PC-9 (cell line): ENCODE results near the gene CTNNB1. TPM values are rescaled to one million over a fixed set of nuclear protein-coding genes. Genes with fewer than 3 reads are reported as not detected.

Source experiments
- BruUV-seq: library from RNA; stranded (reverse); fragments of 400-500 nt; replicated peaks from 2 replicates; lab custom pipeline; 2021; lab: Mats Ljungman, UMichigan
- CTCF ChIA-PET: fragments of 300-600 bp; sonication (Branson Sonifier 250); formaldehyde crosslinking; loops from one replicate; lab custom pipeline; 2022; ENCODE audit warnings: antibody characterized with exemption; lab: Charles Lee
- POLR2A ChIA-PET: fragments of 300-600 bp; sonication (Branson Sonifier 250); formaldehyde crosslinking; loops from one replicate; lab custom pipeline; 2022; ENCODE audit warnings: antibody characterized with exemption; ENCODE audit not compliant: unreplicated experiment; lab: Charles Lee
- DNase-seq, 2 experiments: peaks; one replicate each; pipeline versions ENCODE4 v3.0.0 to v3.0.0-alpha.2; 2015 to 2022; ENCODE audit warnings: mixed read lengths in 1 of 2
- H2AFZ ChIP-seq: fragments of 200-600 bp; sonication (generic); 2 replicates; pipeline ENCODE4 v1.8.1; 2017; ENCODE audit warnings: antibody characterized with exemption
- H3F3A ChIP-seq: fragments of 200-600 bp; sonication (generic); 2 replicates; pipeline ENCODE4 v1.8.1; 2017; ENCODE audit warnings: antibody characterized with exemption, mild to moderate bottlenecking, low read depth; ENCODE audit not compliant: insufficient read depth
- H3K27ac ChIP-seq: fragments of 200-600 bp; sonication (generic); 2 replicates; pipeline ENCODE4 v1.6.1; 2016; ENCODE audit warnings: mixed run types
- H3K27me3 ChIP-seq: fragments of 200-600 bp; sonication (generic); 2 replicates; pipeline ENCODE4 v1.6.1; 2016; ENCODE audit warnings: low read depth, mixed run types; ENCODE audit not compliant: insufficient read depth
- H3K36me3 ChIP-seq: fragments of 200-600 bp; sonication (generic); 2 replicates; pipeline ENCODE4 v1.6.1; 2016; ENCODE audit warnings: low read depth, mixed run types
- H3K4me1 ChIP-seq: fragments of 200-600 bp; sonication (generic); replicated peaks from 2 replicates; pipeline ENCODE4 v1.6.1; 2016; ENCODE audit warnings: mixed run types; ENCODE audit not compliant: insufficient read depth
- H3K4me2 ChIP-seq: fragments of 200-600 bp; sonication (generic); 2 replicates; pipeline ENCODE4 v1.6.1; 2017; ENCODE audit warnings: mixed run types
- H3K4me3 ChIP-seq: fragments of 200-600 bp; sonication (generic); 2 replicates; pipeline ENCODE4 v1.6.1; 2016; ENCODE audit warnings: mixed run types
- H3K79me2 ChIP-seq: fragments of 200-600 bp; sonication (generic); 2 replicates; pipeline ENCODE4 v1.6.1; 2017; ENCODE audit warnings: low read depth, mixed run types
- H3K9me2 ChIP-seq: fragments of 200-600 bp; sonication (generic); 2 replicates; pipeline ENCODE4 v1.8.1; 2017; ENCODE audit warnings: mild to moderate bottlenecking; ENCODE audit not compliant: insufficient read depth
- H3K9me3 ChIP-seq: fragments of 200-600 bp; sonication (generic); 2 replicates; pipeline ENCODE4 v1.8.1; 2016; ENCODE audit warnings: low read depth; ENCODE audit not compliant: insufficient read depth
- H4K20me1 ChIP-seq: fragments of 200-600 bp; sonication (generic); 2 replicates; pipeline ENCODE4 v1.8.1; 2017; ENCODE audit not compliant: insufficient read depth
- EZH2 ChIP-seq: fragments of 200-600 bp; sonication (generic); IDR thresholded peaks from 2 replicates; pipeline ENCODE4 v1.8.0; 2017; ENCODE audit warnings: antibody characterized with exemption, low read depth
- intact Hi-C: fragments of 100-400 bp; cut with micrococcal nuclease; formaldehyde crosslinking; loops from one replicate; pipeline ENCODE4 v1.10.0; 2022; ENCODE audit not compliant: unreplicated experiment
- total RNA-seq: library from RNA; stranded (reverse); gene quantifications from 2 replicates; pipeline ENCODE4 v1.2.3, GENCODE V29; 2021
- TF ChIP-seq, protein P1 (sequence below): fragments of 200-600 bp; sonication (generic); conservative IDR thresholded peaks from 2 replicates; pipeline ENCODE4 v1.6.1; 2017; ENCODE audit warnings: mixed run types, antibody characterized with exemption, mild to moderate bottlenecking, moderate library complexity

The CTNNB1 gene
- total RNA-seq, 1 experiment from 2014 or later, result 251 TPM

DNA sequence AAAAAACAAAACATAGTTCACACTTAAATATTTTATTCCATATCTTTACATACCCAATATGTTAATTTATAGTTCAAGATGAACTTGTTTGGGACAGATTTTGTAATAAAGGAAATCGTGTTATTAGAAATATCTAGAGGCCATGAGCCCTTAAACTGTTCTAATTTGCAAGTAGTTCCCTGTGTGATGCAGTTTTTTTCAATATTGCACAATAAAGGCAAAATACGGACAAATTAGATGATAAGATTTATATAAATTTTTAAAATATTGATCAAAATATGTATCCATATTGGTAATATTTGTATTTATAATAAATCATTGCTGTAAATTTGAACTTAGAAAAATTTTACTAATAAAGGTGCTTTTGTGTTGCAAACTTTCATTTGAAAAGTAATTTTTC, 23.8 kb downstream of the CTNNB1 start:
- Histone ChIP-seq H3K4me1 (no peaks in the 10 kb centered on the region), H3K27me3 (no peaks in the 10 kb centered on the region), H3F3A (peaks cover 7% of the 10 kb centered on the region; the same call in 1 of the 2 replicates), H3K79me2 (peaks cover 84% of the 10 kb centered on the region), H3K9me2 (no peaks in the 10 kb centered on the region), H3K27ac (no peak overlapping the region), H4K20me1 (peaks cover 61% of the 10 kb centered on the region), H3K4me3 (no peak overlapping the region), H3K4me2 (no peak overlapping the region), H2AFZ (no peak overlapping the region), H3K36me3 (peaks cover 28% of the 10 kb centered on the region), H3K9me3 (no peaks in the 10 kb centered on the region)
- ChIA-PET POLR2A (no interaction called here), CTCF (no interaction called here)
- DNase-seq, result no peak
- intact Hi-C loops, result no loop called here
- TF ChIP-seq, protein P1, sequence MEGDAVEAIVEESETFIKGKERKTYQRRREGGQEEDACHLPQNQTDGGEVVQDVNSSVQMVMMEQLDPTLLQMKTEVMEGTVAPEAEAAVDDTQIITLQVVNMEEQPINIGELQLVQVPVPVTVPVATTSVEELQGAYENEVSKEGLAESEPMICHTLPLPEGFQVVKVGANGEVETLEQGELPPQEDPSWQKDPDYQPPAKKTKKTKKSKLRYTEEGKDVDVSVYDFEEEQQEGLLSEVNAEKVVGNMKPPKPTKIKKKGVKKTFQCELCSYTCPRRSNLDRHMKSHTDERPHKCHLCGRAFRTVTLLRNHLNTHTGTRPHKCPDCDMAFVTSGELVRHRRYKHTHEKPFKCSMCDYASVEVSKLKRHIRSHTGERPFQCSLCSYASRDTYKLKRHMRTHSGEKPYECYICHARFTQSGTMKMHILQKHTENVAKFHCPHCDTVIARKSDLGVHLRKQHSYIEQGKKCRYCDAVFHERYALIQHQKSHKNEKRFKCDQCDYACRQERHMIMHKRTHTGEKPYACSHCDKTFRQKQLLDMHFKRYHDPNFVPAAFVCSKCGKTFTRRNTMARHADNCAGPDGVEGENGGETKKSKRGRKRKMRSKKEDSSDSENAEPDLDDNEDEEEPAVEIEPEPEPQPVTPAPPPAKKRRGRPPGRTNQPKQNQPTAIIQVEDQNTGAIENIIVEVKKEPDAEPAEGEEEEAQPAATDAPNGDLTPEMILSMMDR, result no peak
- no peak for TF ChIP-seq EZH2
- no TSS peak for BruUV-seq

DNA sequence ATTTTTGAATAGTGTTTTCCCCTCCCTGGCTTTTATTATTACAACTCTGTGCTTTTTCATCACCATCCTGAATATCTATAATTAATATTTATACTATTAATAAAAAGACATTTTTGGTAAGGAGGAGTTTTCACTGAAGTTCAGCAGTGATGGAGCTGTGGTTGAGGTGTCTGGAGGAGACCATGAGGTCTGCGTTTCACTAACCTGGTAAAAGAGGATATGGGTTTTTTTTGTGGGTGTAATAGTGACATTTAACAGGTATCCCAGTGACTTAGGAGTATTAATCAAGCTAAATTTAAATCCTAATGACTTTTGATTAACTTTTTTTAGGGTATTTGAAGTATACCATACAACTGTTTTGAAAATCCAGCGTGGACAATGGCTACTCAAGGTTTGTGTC, 24.4 kb downstream of the CTNNB1 start:
- H3K27me3 ChIP-seq, result no peaks in the 10 kb centered on the region
- no peaks in the 10 kb centered on the region for H3K9me2 ChIP-seq
- H3F3A ChIP-seq, result peaks cover 7% of the 10 kb centered on the region; the same call in 1 of the 2 replicates
- ChIA-PET CTCF (no interaction called here), POLR2A (no interaction called here)
- H2AFZ ChIP-seq, result no peak overlapping the region
- TF ChIP-seq EZH2, result no peak
- TF ChIP-seq, protein P1, result no peak
- no peaks in the 10 kb centered on the region for H3K9me3 ChIP-seq
- DNase-seq, result no peak
- H3K36me3 ChIP-seq, result peaks cover 30% of the 10 kb centered on the region
- intact Hi-C loops, result no loop called here
- peaks cover 83% of the 10 kb centered on the region for H3K79me2 ChIP-seq
- H4K20me1 ChIP-seq, result peaks cover 61% of the 10 kb centered on the region
- no peak overlapping the region for H3K27ac ChIP-seq
- no TSS peak for BruUV-seq
- H3K4me3 ChIP-seq, result no peak overlapping the region
- no peak overlapping the region for H3K4me2 ChIP-seq
- no peaks in the 10 kb centered on the region for H3K4me1 ChIP-seq

DNA sequence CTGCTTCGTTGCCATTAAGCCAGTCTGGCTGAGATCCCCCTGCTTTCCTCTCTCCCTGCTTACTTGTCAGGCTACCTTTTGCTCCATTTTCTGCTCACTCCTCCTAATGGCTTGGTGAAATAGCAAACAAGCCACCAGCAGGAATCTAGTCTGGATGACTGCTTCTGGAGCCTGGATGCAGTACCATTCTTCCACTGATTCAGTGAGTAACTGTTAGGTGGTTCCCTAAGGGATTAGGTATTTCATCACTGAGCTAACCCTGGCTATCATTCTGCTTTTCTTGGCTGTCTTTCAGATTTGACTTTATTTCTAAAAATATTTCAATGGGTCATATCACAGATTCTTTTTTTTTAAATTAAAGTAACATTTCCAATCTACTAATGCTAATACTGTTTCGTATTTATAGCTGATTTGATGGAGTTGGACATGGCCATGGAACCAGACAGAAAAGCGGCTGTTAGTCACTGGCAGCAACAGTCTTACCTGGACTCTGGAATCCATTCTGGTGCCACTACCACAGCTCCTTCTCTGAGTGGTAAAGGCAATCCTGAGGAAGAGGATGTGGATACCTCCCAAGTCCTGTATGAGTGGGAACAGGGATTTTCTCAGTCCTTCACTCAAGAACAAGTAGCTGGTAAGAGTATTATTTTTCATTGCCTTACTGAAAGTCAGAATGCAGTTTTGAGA, 25.0 kb downstream of the CTNNB1 start:
- DNase-seq, result no peak
- Histone ChIP-seq H3K79me2 (peaks cover 82% of the 10 kb centered on the region), H3K27me3 (no peaks in the 10 kb centered on the region), H3K9me2 (no peaks in the 10 kb centered on the region), H3K36me3 (peaks cover 32% of the 10 kb centered on the region), H3K27ac (no peak overlapping the region), H2AFZ (no peak overlapping the region), H3F3A (peaks cover 3% of the 10 kb centered on the region; the same call in 1 of the 2 replicates), H3K4me2 (no peak overlapping the region), H3K4me3 (no peak overlapping the region), H3K4me1 (no peaks in the 10 kb centered on the region), H4K20me1 (peaks cover 60% of the 10 kb centered on the region), H3K9me3 (no peaks in the 10 kb centered on the region)
- POLR2A ChIA-PET, result no interaction called here
- intact Hi-C loops, result no loop called here
- TF ChIP-seq EZH2, result no peak
- TF ChIP-seq, protein P1, result no peak
- CTCF ChIA-PET, result no interaction called here
- BruUV-seq, result no TSS peak
